ENCODE measurements around the gene LIME1. TPM values are rescaled to one million over a fixed set of nuclear protein-coding genes. Genes with fewer than 3 reads are reported as not detected.

Gene LIME1
- total RNA-seq, 1 experiment from 2014 or later = 13.5 TPM

- Mint-ChIP-seq H3K27ac (peak overlapping the region in 2 of 3 experiments; percentile 39 to 58; a peak in 1 of 7 replicates), H3K36me3 (ENCODE audit: insufficient read depth in 1 of 3, low read depth in 3 of 3) (peaks cover 50 to 66% (median 66%) of the 10 kb centered on the region in 3 experiments), H3K27me3 (ENCODE audit: low read depth) (no peaks in the 10 kb centered on the region), H3K4me1 (peaks cover 8 to 16% of the 10 kb centered on the region in 2 experiments), H3K4me3 (peak overlapping the region; percentile 89 to 91), H3K9me3 (peaks cover 0 to 3% of the 10 kb centered on the region in 2 experiments; a peak in 1 of 5 replicates)
- Histone ChIP-seq H3K9ac (ENCODE audit: extremely low read depth, insufficient read length, low read length) (peak overlapping the region; percentile 18), H3K79me2 (ENCODE audit: insufficient read depth, low read length) (peaks cover 11% of the 10 kb centered on the region; the same call in 1 of the 2 replicates), H3K18ac (ENCODE audit: insufficient read length, low read depth, low read length) (no peak overlapping the region), H2BK15ac (ENCODE audit: low read depth, low read length) (no peak overlapping the region), H4K91ac (ENCODE audit: insufficient read length, low read depth, low read length) (no peak overlapping the region), H3K4me2 (ENCODE audit: insufficient read depth, insufficient read length, low read length) (peak overlapping the region; percentile 90), H3T11ph (ENCODE audit: low read length) (no peak overlapping the region), H3K9me3 (ENCODE audit: control insufficient read depth, low read depth, low read length) (no peaks in the 10 kb centered on the region), H4K20me1 (ENCODE audit: control insufficient read depth, insufficient read depth, insufficient read length) (no peaks in the 10 kb centered on the region), H2BK5ac (ENCODE audit: insufficient read length, low read length) (no peak overlapping the region), H2AK5ac (ENCODE audit: insufficient read length, low read length) (no peak overlapping the region), H4K8ac (replicated peaks; ENCODE audit: insufficient read length, low read depth, low read length) (no peak overlapping the region), H3K27ac (ENCODE audit: insufficient read length, low read depth, low read length) (no peak overlapping the region), H3K79me1 (ENCODE audit: insufficient read depth, low read depth, low read length, poor library complexity, severe bottlenecking) (peaks cover 4% of the 10 kb centered on the region), H3K56ac (ENCODE audit: insufficient read length, low read depth, low read length) (no peak overlapping the region), H3K14ac (ENCODE audit: insufficient read depth, low read length) (no peak overlapping the region), H3K4me1 (ENCODE audit: insufficient read depth, low read length) (no peaks in the 10 kb centered on the region), H3K23ac (ENCODE audit: insufficient read length, low read depth, low read length) (no peak overlapping the region), H2BK120ac (ENCODE audit: low read depth, low read length, poor library complexity, severe bottlenecking) (no peak overlapping the region), H2BK12ac (ENCODE audit: insufficient read length, low read depth, low read length) (no peak overlapping the region), H3K4ac (ENCODE audit: low read depth, low read length) (no peak overlapping the region), H3K23me2 (ENCODE audit: insufficient read length, low read depth, low read length, poor library complexity, severe bottlenecking) (peaks cover 12% of the 10 kb centered on the region), H2BK20ac (ENCODE audit: low read depth, low read length, poor library complexity, severe bottlenecking) (no peak overlapping the region), H2AFZ (ENCODE audit: low read length) (no peak overlapping the region), H4K5ac (ENCODE audit: insufficient read length, low read depth, low read length) (no peak overlapping the region), H3K27me3 (ENCODE audit: insufficient read depth, low read length) (no peaks in the 10 kb centered on the region)
- WGBS (ENCODE audit: extremely low coverage, insufficient read length, low lambda C conversion rate) = no CpG with 5 or more reads among the region's 67 CpGs
- DNase-seq = peak; percentile 28
- no peak for TF ChIP-seq CTCF (conservative IDR thresholded peaks at IDR 0.05)
These were observed 27.9 kb upstream of the LIME1 start for GRCh38 chr20:63708301-63709148.
